Measurements from ENCODE around the gene RMI1. TPM values are rescaled to one million over a fixed set of nuclear protein-coding genes. Genes with fewer than 3 reads are reported as not detected.
A peak's percentile ranks its signal among the peaks of the same experiment; 100 is the strongest.
"Not testable (repeated sequence)": the region's sequence is repeated elsewhere in the genome, so short reads cannot be mapped to it uniquely, and the experiment has no call there.

RMI1 gene
- total RNA-seq, 2 experiments from 2014 or later = 25.0 to 25.5 TPM

DNA sequence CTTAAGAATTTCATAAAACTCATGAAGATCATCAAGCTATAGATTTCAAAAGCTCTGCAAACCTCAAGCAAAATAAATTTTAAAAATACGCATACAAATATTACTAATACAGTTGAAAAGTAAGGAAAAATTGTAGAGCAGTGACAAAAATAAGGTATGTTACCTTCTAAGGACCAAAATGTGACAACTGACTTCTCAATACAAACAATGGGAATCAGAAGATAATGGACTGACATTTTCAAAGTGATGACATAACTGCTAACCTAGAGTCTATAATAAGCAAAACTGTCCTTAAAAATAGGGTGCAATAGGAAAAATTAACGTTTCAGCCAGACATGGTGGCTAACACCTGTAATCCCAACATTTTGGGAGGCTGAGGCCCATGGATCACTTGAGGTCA lies 27.1 kb downstream of the RMI1 start:
- ChIA-PET POLR2A (no interaction called here), CTCF (interaction anchor here (0.8 kb wide), 1 partner anchor 14 kb away, joined by 3 read pairs; no protein-coding TSS in a partner anchor)
- intact Hi-C loops (cut with DNase I, micrococcal nuclease) = no loop called here

DNA sequence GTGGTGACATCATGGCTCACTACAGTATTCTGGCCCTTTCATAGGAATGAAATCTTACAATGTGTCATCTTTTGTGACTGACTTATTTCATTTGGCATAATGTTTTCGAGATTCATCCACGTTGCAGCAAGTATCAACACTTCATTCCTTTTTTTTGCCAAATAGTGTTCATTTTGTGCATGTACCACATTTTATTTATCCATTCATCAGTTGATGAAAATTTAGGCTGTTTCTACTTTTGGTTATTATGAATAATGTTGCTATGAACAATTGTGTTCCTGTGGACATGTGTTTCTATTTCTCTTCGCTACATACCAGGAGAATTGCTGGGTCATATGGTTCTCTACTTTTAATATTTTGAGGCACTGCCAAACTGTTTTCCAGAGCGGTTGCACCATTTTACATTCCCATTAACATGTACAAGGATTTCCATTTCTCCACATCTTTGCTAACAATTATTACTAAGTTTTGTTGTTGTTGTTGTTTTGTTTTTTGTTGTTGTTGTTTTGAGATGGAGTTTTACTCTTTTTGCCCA lies 43.5 kb downstream of the RMI1 start:
- Mint-ChIP-seq H3K4me1 (no peaks in the 10 kb centered on the region), H3K9me3 (ENCODE audit: low read depth) (no peaks in the 10 kb centered on the region), H3K27me3 (peaks cover 3% of the 10 kb centered on the region), H3K27ac (no peak overlapping the region), H3K4me3 (no peak overlapping the region), H3K36me3 (ENCODE audit: low read depth) (no peaks in the 10 kb centered on the region)
- CTCF ChIA-PET = no interaction called here
- POLR2A ChIA-PET = no interaction called here
- no peak for ATAC-seq
- DNase-seq = no peak
- intact Hi-C loops (cut with DNase I, micrococcal nuclease) = no loop called here

More for the DNA sequence above, 27.1 kb downstream of the RMI1 start:
- Mint-ChIP-seq H3K9me3 (ENCODE audit: low read depth) (no peaks in the 10 kb centered on the region), H3K4me1 (no peaks in the 10 kb centered on the region), H3K27me3 (no peaks in the 10 kb centered on the region), H3K4me3 (no peak overlapping the region), H3K36me3 (ENCODE audit: low read depth) (peaks cover 11% of the 10 kb centered on the region), H3K27ac (no peak overlapping the region)
- no peak for ATAC-seq
- DNase-seq = no peak

DNA sequence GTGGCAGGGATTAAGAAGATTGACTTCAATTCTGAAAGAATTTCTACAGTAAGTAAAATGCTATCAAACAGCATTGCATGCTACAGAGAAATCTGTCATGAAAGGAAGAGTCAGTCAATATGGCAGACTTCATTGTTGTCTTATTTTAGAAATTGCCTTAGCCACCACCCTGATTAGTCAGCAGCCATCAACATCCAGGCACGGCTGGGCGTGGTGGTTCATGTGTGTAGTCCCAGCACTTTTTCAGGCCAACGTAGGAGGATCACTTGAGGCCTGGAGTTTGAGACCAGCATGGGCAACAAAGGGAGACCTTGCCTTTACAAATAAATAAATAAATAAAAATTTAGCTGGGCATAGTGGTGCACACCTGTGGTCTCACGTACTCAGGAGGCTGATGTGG lies 46.6 kb downstream of the RMI1 start:
- no peaks in the 10 kb centered on the region for H3K9me3 Mint-ChIP-seq (ENCODE audit: low read depth)
- intact Hi-C loops (cut with DNase I, micrococcal nuclease) = no loop called here
- no peaks in the 10 kb centered on the region for H3K36me3 Mint-ChIP-seq (ENCODE audit: low read depth)
- no peak overlapping the region for H3K27ac Mint-ChIP-seq
- ChIA-PET CTCF (interaction anchor here (0.7 kb wide), 1 partner anchor 286 kb away, joined by 4 read pairs; no protein-coding TSS in a partner anchor), POLR2A (no interaction called here)
- ATAC-seq (no peak), DNase-seq (no peak)
- H3K27me3 Mint-ChIP-seq = peaks cover 3% of the 10 kb centered on the region
- no peaks in the 10 kb centered on the region for H3K4me1 Mint-ChIP-seq
- no peak overlapping the region for H3K4me3 Mint-ChIP-seq

DNA sequence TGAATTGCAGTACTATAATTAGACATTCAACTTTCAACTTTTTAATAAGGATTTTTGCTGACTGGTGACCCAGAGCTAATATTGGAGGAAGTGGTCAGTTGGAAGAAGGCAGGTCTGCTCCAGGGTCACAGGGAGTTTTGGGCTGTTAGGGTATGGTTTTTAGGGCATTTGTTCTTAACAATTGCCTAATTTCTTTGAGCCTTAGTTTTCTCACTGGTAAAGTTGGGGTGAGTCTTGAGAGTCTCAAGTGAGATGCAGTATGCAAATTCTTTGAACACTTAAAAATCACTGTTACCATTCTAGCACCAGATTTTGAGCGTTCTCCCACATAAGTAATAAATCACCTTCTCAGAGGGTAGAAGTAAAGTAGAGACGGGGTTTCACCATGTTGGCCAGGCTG lies 50.9 kb downstream of the RMI1 start:
- CTCF ChIA-PET = no interaction called here

DNA sequence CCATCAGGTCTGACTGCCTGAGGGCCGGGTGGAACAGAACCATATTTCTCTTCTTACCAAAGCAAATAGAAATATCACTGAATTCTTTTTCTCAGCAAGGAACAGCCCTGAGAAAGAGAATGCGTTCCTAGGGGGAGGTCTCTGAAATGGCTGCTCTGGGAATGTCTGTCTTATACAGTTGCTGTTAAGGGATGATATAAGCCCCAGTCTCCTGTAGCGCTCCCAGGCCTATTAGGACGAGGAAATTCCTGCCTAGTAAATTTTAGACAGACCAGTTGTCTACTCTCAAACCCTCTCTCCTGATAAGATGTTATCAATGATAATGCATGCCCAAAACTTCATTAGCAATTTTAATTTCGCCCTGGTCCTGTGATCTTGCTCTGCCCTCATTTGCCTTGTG lies 61.3 kb downstream of the RMI1 start:
- intact Hi-C loops (cut with DNase I, micrococcal nuclease); H3K9me3 Mint-ChIP-seq (ENCODE audit: low read depth); H3K36me3 Mint-ChIP-seq (ENCODE audit: low read depth); H3K4me3 Mint-ChIP-seq; ATAC-seq; POLR2A ChIA-PET; H3K27ac Mint-ChIP-seq; H3K4me1 Mint-ChIP-seq; CTCF ChIA-PET; DNase-seq: not testable (repeated sequence)
- H3K27me3 Mint-ChIP-seq = peaks cover 17% of the 10 kb centered on the region

More for the DNA sequence above, 50.9 kb downstream of the RMI1 start:
- no peak overlapping the region for H3K4me3 Mint-ChIP-seq
- no peaks in the 10 kb centered on the region for H3K9me3 Mint-ChIP-seq (ENCODE audit: low read depth)
- H3K36me3 Mint-ChIP-seq (ENCODE audit: low read depth) = no peaks in the 10 kb centered on the region
- intact Hi-C loops (cut with DNase I, micrococcal nuclease) = no loop called here
- DNase-seq (no peak), ATAC-seq (no peak)
- no peaks in the 10 kb centered on the region for H3K4me1 Mint-ChIP-seq
- peaks cover 8% of the 10 kb centered on the region for H3K27me3 Mint-ChIP-seq
- POLR2A ChIA-PET = no interaction called here
- no peak overlapping the region for H3K27ac Mint-ChIP-seq

DNA sequence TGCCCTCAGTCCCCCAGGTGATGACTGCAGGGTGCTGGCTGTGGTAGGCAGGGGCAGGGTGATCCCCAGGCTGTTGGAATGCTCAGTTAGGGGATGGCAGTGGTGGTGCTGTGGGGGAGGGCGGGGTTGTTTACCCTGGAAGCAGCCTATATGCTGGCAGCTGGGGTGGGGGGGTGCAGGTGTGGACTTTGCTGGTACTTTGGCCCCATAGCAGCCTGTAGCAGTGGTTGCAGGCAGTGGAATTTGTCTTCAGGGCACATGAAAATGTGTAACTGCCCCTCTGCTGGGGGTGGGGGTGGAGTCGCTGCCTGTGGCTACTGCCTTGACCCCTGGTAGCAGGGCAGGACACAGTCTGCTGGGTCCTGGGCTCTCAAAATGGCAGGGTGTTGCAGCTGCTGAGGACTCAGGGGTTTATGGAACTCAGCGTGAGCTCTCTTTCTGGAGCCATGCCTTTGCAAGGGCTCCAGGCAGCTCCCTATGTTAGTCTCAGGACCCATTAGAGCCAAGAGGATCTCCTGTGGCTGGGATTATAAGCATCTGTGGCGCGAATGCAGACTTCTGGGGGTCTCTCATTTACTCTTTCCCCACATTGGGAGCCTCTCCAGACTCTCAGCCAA lies 65.0 kb downstream of the RMI1 start:
- no peaks in the 10 kb centered on the region for H3K36me3 Mint-ChIP-seq (ENCODE audit: low read depth)
- ATAC-seq (no peak), DNase-seq (no peak)
- ChIA-PET POLR2A (no interaction called here), CTCF (interaction anchor here (0.6 kb wide), 1 partner anchor 270 kb away, joined by 4 read pairs; no protein-coding TSS in a partner anchor)
- H3K27ac Mint-ChIP-seq = no peak overlapping the region
- H3K4me3 Mint-ChIP-seq = no peak overlapping the region
- peaks cover 3% of the 10 kb centered on the region for H3K27me3 Mint-ChIP-seq
- peaks cover 4% of the 10 kb centered on the region for H3K9me3 Mint-ChIP-seq (ENCODE audit: low read depth)
- intact Hi-C loops (cut with DNase I, micrococcal nuclease) = no loop called here
- H3K4me1 Mint-ChIP-seq = no peaks in the 10 kb centered on the region

Small RNA genes within 50 kb of the gene (microRNA-seq; reads per million reads assigned to microRNA genes)
- gene MIR7-1 (ENCODE audit: borderline replicate concordance) = 675 reads per million, percentile 82 among the genes with 10 or more reads in this experiment

Other genes starting within 250 kb of the RMI1 start
- 1 to 10 TPM; 3.3 to 4.2 TPM for gene GKAP1, start 163.0 kb upstream of the RMI1 start, total RNA-seq
- gene KIF27, start 59.4 kb upstream of the RMI1 start, total RNA-seq = 1 to 10 TPM; 3.2 to 3.4 TPM
- gene HNRNPK, start 590 bp upstream of the RMI1 start, total RNA-seq = 1,000 to 10,000 TPM in 1 of 2 experiments, 100 to 1,000 TPM in 1; 848 to 1,029 TPM

Measured in activated CD4-positive, alpha-beta T cell treated with anti-CD3 and anti-CD28 coated beads for 36 hours (primary cell).